Caco-2 (cell line): ENCODE measurements around the gene COL4A6. TPM values are rescaled to one million over a fixed set of nuclear protein-coding genes. Genes with fewer than 3 reads are reported as not detected.

Experiments used
- BruUV-seq: library from RNA; stranded (reverse); fragments of 400-500 nt; replicated peaks from 2 replicates; lab custom pipeline; 2021; lab: Mats Ljungman, UMichigan
- CTCF ChIA-PET: fragments of 300-600 bp; sonication (Branson Sonifier 250); formaldehyde crosslinking; loops from one replicate; lab custom pipeline; 2022; ENCODE audit warnings: antibody characterized with exemption; lab: Charles Lee
- POLR2A ChIA-PET: fragments of 300-600 bp; sonication (Branson Sonifier 250); formaldehyde crosslinking; loops from one replicate; lab custom pipeline; 2022; ENCODE audit warnings: antibody characterized with exemption; lab: Charles Lee
- DNase-seq, 2 experiments: peaks; one replicate each; pipeline versions ENCODE4 v3.0.0 to v3.0.0-alpha.2; 2020 to 2022
- H3K27me3 ChIP-seq: replicated peaks from 2 replicates; pipeline ENCODE4 v1.6.0; 2011; ENCODE audit warnings: low read length; ENCODE audit not compliant: control insufficient read depth, insufficient read depth
- H3K36me3 ChIP-seq: 2 replicates; pipeline ENCODE4 v1.5.1; 2011; ENCODE audit warnings: low read length; ENCODE audit not compliant: control insufficient read depth, insufficient read depth
- H3K4me1 ChIP-seq: fragments of 250-450 bp; sonication (Bioruptor Pico); 2 replicates; pipeline ENCODE4 v1.5.1; 2020; ENCODE audit warnings: mild to moderate bottlenecking
- H3K4me3 ChIP-seq: 2 replicates; pipeline ENCODE4 v1.5.1; 2011; ENCODE audit warnings: low read depth, mild to moderate bottlenecking, control low read depth, low read length
- H3K9me3 ChIP-seq: fragments of 250-450 bp; sonication (Bioruptor Pico); 2 replicates; pipeline ENCODE4 v1.5.1; 2020; ENCODE audit warnings: mild to moderate bottlenecking, moderate library complexity
- H3K27ac Mint-ChIP-seq: one replicate; pipeline ENCODE4 v1.8.0; 2022; ENCODE audit warnings: mixed read lengths; ENCODE audit not compliant: unreplicated experiment
- H3K27me3 Mint-ChIP-seq: one replicate; pipeline ENCODE4 v1.8.0; 2022; ENCODE audit warnings: mixed read lengths; ENCODE audit not compliant: insufficient read depth, unreplicated experiment
- H3K36me3 Mint-ChIP-seq: one replicate; pipeline ENCODE4 v1.8.0; 2022; ENCODE audit warnings: mild to moderate bottlenecking, mixed read lengths; ENCODE audit not compliant: insufficient read depth, unreplicated experiment
- H3K4me1 Mint-ChIP-seq: one replicate; pipeline ENCODE4 v1.8.0; 2022; ENCODE audit warnings: low read depth, mixed read lengths; ENCODE audit not compliant: unreplicated experiment
- H3K4me3 Mint-ChIP-seq: one replicate; pipeline ENCODE4 v1.8.0; 2022; ENCODE audit warnings: mild to moderate bottlenecking, moderate library complexity, mixed read lengths; ENCODE audit not compliant: unreplicated experiment
- H3K9me3 Mint-ChIP-seq: one replicate; pipeline ENCODE4 v1.8.0; 2022; ENCODE audit warnings: mixed read lengths; ENCODE audit not compliant: unreplicated experiment
- intact Hi-C: fragments of 100-400 bp; cut with micrococcal nuclease; formaldehyde crosslinking; loops from one replicate; pipeline ENCODE4 v1.10.0; 2022; ENCODE audit not compliant: unreplicated experiment
- total RNA-seq: library from RNA; stranded (reverse); gene quantifications from 2 replicates; pipeline ENCODE4 v1.2.3, GENCODE V29; 2022
- TF ChIP-seq, protein P1 (sequence below), 2 experiments: fragments of 200-600 bp in 1 of 2; IDR thresholded peaks; 1 replicate in 1 of 2; 2 replicates in 1 of 2; pipeline versions ENCODE4 v1.5.1 to v1.8.0; 2011 to 2022; ENCODE audit warnings: antibody characterized with exemption in 1 of 2, control low read depth in 1 of 2, inconsistent platforms in 1 of 2, low read depth in 1 of 2, low read length in 1 of 2, mild to moderate bottlenecking in 1 of 2, moderate library complexity in 1 of 2; ENCODE audit not compliant: insufficient read depth in 1 of 2, severe bottlenecking in 1 of 2, unreplicated experiment in 1 of 2

COL4A6 gene
- total RNA-seq, 1 experiment from 2014 or later, result 16.0 TPM

DNA sequence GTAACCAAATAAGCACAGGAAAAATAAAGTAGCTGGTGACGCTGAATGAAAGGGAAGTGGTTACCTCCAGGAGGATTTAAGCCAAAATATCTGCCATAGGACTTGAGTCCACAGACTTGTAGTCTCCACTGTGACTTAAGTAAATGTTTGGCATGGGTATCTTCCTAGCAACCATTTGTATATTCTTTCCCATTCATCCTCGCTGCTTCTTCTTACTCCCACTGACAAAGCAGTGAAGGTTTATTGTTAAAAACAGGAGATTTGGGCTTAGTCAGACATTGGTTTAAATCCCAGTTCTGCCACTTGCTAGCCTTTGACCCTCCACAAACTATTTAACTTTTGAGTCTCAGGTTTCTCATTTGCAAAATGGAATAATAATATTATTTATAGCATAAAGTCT lies 22.3 kb downstream of the COL4A6 start:
- no peak overlapping the region for H3K4me3 ChIP-seq
- Mint-ChIP-seq H3K4me3 (no peak overlapping the region), H3K27ac (no peak overlapping the region), H3K4me1 (peaks cover 6% of the 10 kb centered on the region), H3K36me3 (no peaks in the 10 kb centered on the region), H3K9me3 (no peaks in the 10 kb centered on the region), H3K27me3 (no peaks in the 10 kb centered on the region)
- intact Hi-C loops, result no loop called here
- no peaks in the 10 kb centered on the region for H3K27me3 ChIP-seq
- no peak for DNase-seq
- TF ChIP-seq, protein P1, sequence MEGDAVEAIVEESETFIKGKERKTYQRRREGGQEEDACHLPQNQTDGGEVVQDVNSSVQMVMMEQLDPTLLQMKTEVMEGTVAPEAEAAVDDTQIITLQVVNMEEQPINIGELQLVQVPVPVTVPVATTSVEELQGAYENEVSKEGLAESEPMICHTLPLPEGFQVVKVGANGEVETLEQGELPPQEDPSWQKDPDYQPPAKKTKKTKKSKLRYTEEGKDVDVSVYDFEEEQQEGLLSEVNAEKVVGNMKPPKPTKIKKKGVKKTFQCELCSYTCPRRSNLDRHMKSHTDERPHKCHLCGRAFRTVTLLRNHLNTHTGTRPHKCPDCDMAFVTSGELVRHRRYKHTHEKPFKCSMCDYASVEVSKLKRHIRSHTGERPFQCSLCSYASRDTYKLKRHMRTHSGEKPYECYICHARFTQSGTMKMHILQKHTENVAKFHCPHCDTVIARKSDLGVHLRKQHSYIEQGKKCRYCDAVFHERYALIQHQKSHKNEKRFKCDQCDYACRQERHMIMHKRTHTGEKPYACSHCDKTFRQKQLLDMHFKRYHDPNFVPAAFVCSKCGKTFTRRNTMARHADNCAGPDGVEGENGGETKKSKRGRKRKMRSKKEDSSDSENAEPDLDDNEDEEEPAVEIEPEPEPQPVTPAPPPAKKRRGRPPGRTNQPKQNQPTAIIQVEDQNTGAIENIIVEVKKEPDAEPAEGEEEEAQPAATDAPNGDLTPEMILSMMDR (IDR thresholded peaks at IDR 0.05; ENCODE audit: insufficient read depth in 1 of 2, low read depth in 1 of 2, low read length in 1 of 2, severe bottlenecking in 1 of 2, unreplicated experiment in 1 of 2), result no peak
- H3K36me3 ChIP-seq, result no peaks in the 10 kb centered on the region
- ChIA-PET CTCF (no interaction called here), POLR2A (no interaction called here)
- H3K4me1 ChIP-seq, result 0 out of 2 replicates have a peak, but pooled peaks cover 15% of the 10 kb centered on the region
- no peaks in the 10 kb centered on the region for H3K9me3 ChIP-seq
- BruUV-seq, result no TSS peak

GRCh38 chrX:108415146-108415545 lies 23.1 kb downstream of the COL4A6 start:
- Mint-ChIP-seq H3K27ac (no peak overlapping the region), H3K4me1 (peaks cover 9% of the 10 kb centered on the region), H3K9me3 (no peaks in the 10 kb centered on the region), H3K4me3 (no peak overlapping the region), H3K36me3 (no peaks in the 10 kb centered on the region), H3K27me3 (no peaks in the 10 kb centered on the region)
- POLR2A ChIA-PET, result no interaction called here
- Histone ChIP-seq H3K36me3 (no peaks in the 10 kb centered on the region), H3K4me1 (0 out of 2 replicates have a peak, but pooled peaks cover 18% of the 10 kb centered on the region), H3K27me3 (no peaks in the 10 kb centered on the region), H3K4me3 (no peak overlapping the region), H3K9me3 (no peaks in the 10 kb centered on the region)
- intact Hi-C loops, result no loop called here
- DNase-seq, result no peak
- CTCF ChIA-PET, result no interaction called here
- no TSS peak for BruUV-seq
- TF ChIP-seq, protein P1 (IDR thresholded peaks at IDR 0.05; ENCODE audit: insufficient read depth in 1 of 2, low read depth in 1 of 2, low read length in 1 of 2, severe bottlenecking in 1 of 2, unreplicated experiment in 1 of 2), result no peak

- no peak overlapping the region for H3K4me3 ChIP-seq
- no peaks in the 10 kb centered on the region for H3K9me3 ChIP-seq
- H3K36me3 ChIP-seq, result no peaks in the 10 kb centered on the region
- BruUV-seq, result no TSS peak
- Mint-ChIP-seq H3K27me3 (no peaks in the 10 kb centered on the region), H3K27ac (no peak overlapping the region), H3K36me3 (no peaks in the 10 kb centered on the region), H3K4me1 (peaks cover 9% of the 10 kb centered on the region), H3K4me3 (no peak overlapping the region), H3K9me3 (no peaks in the 10 kb centered on the region)
- TF ChIP-seq, protein P1 (IDR thresholded peaks at IDR 0.05; ENCODE audit: insufficient read depth in 1 of 2, low read depth in 1 of 2, low read length in 1 of 2, severe bottlenecking in 1 of 2, unreplicated experiment in 1 of 2), result no peak
- ChIA-PET POLR2A (interaction anchor here (0.7 kb wide), 1 partner anchor 64 kb away, joined by 4 read pairs; no protein-coding TSS in a partner anchor), CTCF (no interaction called here)
- H3K4me1 ChIP-seq, result 0 out of 2 replicates have a peak, but pooled peaks cover 18% of the 10 kb centered on the region
- H3K27me3 ChIP-seq, result no peaks in the 10 kb centered on the region
- DNase-seq, result no peak
- intact Hi-C loops, result loop anchor here (2.0 kb wide), 1 partner anchor 16 kb away; no protein-coding TSS in a partner anchor
Measured at GRCh38 chrX:108412783-108413182, 25.4 kb downstream of the COL4A6 start.
